ENCODE measurements around the gene C1QTNF4.

- no peak for TF ChIP-seq SMC3 (IDR thresholded peaks at IDR 0.05; ENCODE audit: low read length)
- no peak; a peak in 1 of 4 replicates for TF ChIP-seq POLR2A (IDR thresholded peaks at IDR 0.05; ENCODE audit: insufficient read depth in 1 of 2, low read depth in 2 of 2, low read length in 2 of 2)
- TF ChIP-seq ZBTB8A (CRISPR knock-in tag; IDR thresholded peaks at IDR 0.05; ENCODE audit: borderline replicate concordance, low read depth), result no peak
- no peak for TF ChIP-seq CTCF (CRISPR knock-in tag; IDR thresholded peaks at IDR 0.05)
- TF ChIP-seq ZNF788 (CRISPR knock-in tag; IDR thresholded peaks at IDR 0.05; ENCODE audit: borderline replicate concordance), result no peak
- no peak for TF ChIP-seq ZNF24 (IDR thresholded peaks at IDR 0.05)
- no peak for TF ChIP-seq AGO1 (IDR thresholded peaks at IDR 0.05; ENCODE audit: low read depth, low read length, poor library complexity, severe bottlenecking)
- TF ChIP-seq GFI1 (CRISPR knock-in tag; IDR thresholded peaks at IDR 0.05; ENCODE audit: borderline replicate concordance), result no peak
- TF ChIP-seq, protein P1, sequence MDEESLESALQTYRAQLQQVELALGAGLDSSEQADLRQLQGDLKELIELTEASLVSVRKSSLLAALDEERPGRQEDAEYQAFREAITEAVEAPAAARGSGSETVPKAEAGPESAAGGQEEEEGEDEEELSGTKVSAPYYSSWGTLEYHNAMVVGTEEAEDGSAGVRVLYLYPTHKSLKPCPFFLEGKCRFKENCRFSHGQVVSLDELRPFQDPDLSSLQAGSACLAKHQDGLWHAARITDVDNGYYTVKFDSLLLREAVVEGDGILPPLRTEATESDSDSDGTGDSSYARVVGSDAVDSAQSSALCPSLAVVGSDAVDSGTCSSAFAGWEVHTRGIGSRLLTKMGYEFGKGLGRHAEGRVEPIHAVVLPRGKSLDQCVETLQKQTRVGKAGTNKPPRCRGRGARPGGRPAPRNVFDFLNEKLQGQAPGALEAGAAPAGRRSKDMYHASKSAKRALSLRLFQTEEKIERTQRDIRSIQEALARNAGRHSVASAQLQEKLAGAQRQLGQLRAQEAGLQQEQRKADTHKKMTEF (CRISPR knock-in tag; IDR thresholded peaks at IDR 0.05), result no peak
These were observed 20.9 kb downstream of the C1QTNF4 start for GRCh38 chr11:47573321-47573720.
